Psoas muscle (tissue), 8 donors: ENCODE data around the gene MEPCE. TPM values are rescaled to one million over a fixed set of nuclear protein-coding genes. Genes with fewer than 3 reads are reported as not detected.

Source experiments
- ATAC-seq, 4 donors: fragments of 200-7000 bp; cut with Tn5 transposase; one replicate each; pipeline ENCODE4 v1.9.1; 2020; ENCODE audit warnings: moderate library complexity in 3 of 4, mild to moderate bottlenecking in 2 of 4
- DNase-seq, 2 donors: peaks; one replicate each; pipeline ENCODE4 v3.0.0-alpha.2; 2020
- H3K27ac ChIP-seq: fragments of 200-600 bp; one replicate; pipeline ENCODE4 v1.8.0; 2022
- H3K27me3 ChIP-seq, 3 donors: fragments of 200-600 bp in 1 of 3; one replicate each; pipeline versions ENCODE4 v1.6.1 to v1.8.0; 2013 to 2022; ENCODE audit warnings: low read length in 2 of 3, mild to moderate bottlenecking in 2 of 3, moderate library complexity in 1 of 3; ENCODE audit not compliant: insufficient read depth in 3 of 3
- H3K36me3 ChIP-seq, 2 donors: fragments of 200-600 bp in 1 of 2; one replicate each; pipeline versions ENCODE4 v1.6.1 to v1.8.0; 2013 to 2022; ENCODE audit warnings: low read depth in 1 of 2, mild to moderate bottlenecking in 1 of 2, moderate library complexity in 1 of 2; ENCODE audit not compliant: insufficient read depth in 1 of 2
- H3K4me1 ChIP-seq: fragments of 200-600 bp; one replicate; pipeline ENCODE4 v1.8.0; 2022
- H3K4me3 ChIP-seq: fragments of 200-600 bp; one replicate; pipeline ENCODE4 v1.8.0; 2022; ENCODE audit warnings: mild to moderate bottlenecking
- H3K9me3 ChIP-seq: fragments of 200-600 bp; one replicate; pipeline ENCODE4 v1.8.0; 2022
- WGBS, 3 donors: extraction: QIAGEN DNeasy Blood & Tissue Kit; methylation state at CpG; one replicate each; pipeline versions ENCODE4 v1.1.6 to v1.1.7; 2013; 5-methylcytosine and 5-hydroxymethylcytosine counted together
- intact Hi-C, 2 donors: fragments of 100-400 bp; cut with DNase I; formaldehyde crosslinking; loops; one replicate each; pipeline versions ENCODE4 v1.11.0 to v1.14.2; 2022
- polyA plus RNA-seq, 3 donors: library from polyadenylated mRNA; stranded (reverse); fragments of 200-250 nt; gene quantifications; one replicate each; pipeline ENCODE4 v1.2.3, GENCODE V29; 2013
- total RNA-seq, 4 donors: library from RNA; stranded (reverse); fragmentation: NEBNext Ultra II Directional in 2 of 4; extraction: Animal tissue kit (Norgen Biotek cat#: 25700) in 2 of 4; gene quantifications; one replicate each; pipeline versions ENCODE4 v1.2.1 to v1.2.4, GENCODE V29; 2021 to 2023
- TF ChIP-seq, protein P1 (sequence below): fragments of 200-600 bp; IDR thresholded peaks from one replicate; pipeline ENCODE4 v1.8.0; 2022; ENCODE audit warnings: antibody characterized with exemption
- donor health status: healthy with polysubstance abuse.
- donor health status: DM: no; HTN: no; CAD: no; lungs with moderate emphysema.
- donor health status: Bipolar disorder and iron deficiency.
- donor health status: healthy.
- donor health status: DM: yes; HTN: yes; CAD: no.
- donor health status: DM: no; HTN: no; CAD: no.
- donor health status: DM: no; HTN: no; CAD: no.
- donor health status: DM: yes; HTN: yes; CAD: no.

The MEPCE gene
- total and polyA plus RNA-seq, 7 donors: 27.2 to 41.5 (median 35.6) TPM

DNA sequence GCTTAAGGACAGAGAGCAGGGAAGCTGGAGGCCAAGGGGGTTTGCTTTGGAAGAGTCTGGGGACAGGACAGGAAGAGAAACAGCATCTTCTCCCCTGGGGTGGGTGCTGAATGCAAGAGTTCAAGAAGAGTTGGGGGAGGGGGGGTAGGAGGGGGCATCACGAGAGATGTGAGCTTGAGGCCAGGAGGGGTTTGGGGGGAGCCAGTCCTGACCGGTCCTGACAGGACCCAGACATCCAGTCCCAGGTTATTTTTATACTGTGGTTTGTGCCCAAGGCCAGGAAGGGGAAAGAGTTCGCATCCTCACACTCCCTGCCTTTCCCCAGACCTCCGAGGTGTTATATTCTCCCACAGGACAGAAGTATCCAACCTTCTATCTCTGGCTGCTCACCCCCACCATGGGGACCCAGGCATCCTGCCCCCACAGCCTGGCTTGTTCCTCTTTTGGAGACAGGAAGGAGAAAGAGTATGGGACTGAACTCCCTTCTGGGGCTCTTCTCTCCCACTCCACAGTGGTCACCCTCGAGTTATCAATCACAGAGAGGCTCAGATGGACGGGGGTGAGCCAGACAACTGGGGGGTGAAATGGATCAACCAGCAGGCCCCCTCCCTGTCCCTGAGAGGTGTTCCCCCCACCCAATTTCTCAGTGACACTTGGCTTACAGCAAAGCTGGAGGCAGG lies 46.6 kb downstream of the MEPCE start:
- 26 to 38% (median 35%) methylated on average over 6 of the region's 6 CpGs for WGBS, 3 donors
- no peak for DNase-seq
- peak overlapping the region; percentile 98 for H3K4me3 ChIP-seq
- H3K27ac ChIP-seq: no peak overlapping the region
- H3K27me3 ChIP-seq: no peaks in the 10 kb centered on the region
- intact Hi-C loops: loop anchor here (5.0 to 10.0 kb wide), 3 partner anchors 66 to 249 kb away; partner anchors contain the start of gene EPO (in 1 of the 2)
- H3K4me1 ChIP-seq: peaks cover 20% of the 10 kb centered on the region
- peaks cover 0 to 26% of the 10 kb centered on the region in 2 donors for H3K36me3 ChIP-seq
- TF ChIP-seq, protein P1, sequence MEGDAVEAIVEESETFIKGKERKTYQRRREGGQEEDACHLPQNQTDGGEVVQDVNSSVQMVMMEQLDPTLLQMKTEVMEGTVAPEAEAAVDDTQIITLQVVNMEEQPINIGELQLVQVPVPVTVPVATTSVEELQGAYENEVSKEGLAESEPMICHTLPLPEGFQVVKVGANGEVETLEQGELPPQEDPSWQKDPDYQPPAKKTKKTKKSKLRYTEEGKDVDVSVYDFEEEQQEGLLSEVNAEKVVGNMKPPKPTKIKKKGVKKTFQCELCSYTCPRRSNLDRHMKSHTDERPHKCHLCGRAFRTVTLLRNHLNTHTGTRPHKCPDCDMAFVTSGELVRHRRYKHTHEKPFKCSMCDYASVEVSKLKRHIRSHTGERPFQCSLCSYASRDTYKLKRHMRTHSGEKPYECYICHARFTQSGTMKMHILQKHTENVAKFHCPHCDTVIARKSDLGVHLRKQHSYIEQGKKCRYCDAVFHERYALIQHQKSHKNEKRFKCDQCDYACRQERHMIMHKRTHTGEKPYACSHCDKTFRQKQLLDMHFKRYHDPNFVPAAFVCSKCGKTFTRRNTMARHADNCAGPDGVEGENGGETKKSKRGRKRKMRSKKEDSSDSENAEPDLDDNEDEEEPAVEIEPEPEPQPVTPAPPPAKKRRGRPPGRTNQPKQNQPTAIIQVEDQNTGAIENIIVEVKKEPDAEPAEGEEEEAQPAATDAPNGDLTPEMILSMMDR: no peak
- no peak for ATAC-seq
- H3K9me3 ChIP-seq: no peaks in the 10 kb centered on the region

DNA sequence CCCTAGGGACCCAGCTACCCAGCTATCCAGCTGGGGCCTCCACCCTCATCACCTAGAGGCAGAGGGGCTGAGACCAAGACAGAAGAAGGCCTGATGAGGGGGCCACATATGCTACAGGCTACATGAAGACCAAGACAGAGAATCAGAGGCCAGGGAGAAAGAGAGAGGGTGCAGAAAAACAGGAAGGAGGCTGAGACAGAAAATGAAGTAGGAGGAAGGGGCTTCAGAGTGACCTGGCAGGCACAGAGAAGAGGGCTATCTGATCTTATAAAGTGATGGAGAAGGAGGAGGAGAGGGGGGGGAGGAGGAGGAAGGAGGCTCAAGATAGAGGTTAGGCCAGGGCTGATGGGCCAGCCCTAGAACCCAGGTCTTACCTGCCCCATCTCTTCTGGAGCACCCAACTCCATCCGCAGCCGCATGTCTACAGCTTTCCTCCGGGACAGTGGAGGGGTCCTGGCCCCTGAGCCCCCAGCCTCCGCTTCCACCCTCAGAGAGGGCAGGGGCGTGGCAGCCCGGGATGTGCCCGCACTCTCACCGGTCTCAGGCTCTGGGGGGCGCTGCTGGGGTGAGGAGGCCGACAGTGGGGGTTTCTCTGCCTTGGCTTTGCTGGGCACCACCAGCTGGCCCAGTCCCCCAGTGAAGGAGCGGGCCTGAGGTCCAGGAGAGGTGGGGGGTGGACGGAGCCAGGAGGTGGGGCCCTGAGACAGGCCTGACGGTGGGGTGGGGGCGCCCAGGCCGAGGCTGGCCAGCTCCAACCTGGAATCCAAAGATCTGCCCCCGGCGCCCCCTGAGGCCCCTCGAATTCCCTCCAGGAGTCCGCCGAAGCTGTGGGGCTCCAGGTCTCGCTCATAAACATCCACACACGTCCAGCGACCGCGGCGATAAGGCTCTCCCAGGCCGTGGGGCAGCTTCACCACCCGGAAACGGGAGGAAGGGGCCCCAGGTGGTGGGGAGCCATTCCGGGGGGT lies 47.6 kb downstream of the MEPCE start:
- H3K27ac ChIP-seq: peak overlapping the region; percentile 23
- DNase-seq (no peak), ATAC-seq (no peak)
- 25 to 41% (median 29%) methylated on average over 20 to 30 of the region's 30 CpGs for WGBS, 3 donors
- no peaks in the 10 kb centered on the region for H3K9me3 ChIP-seq
- H3K4me1 ChIP-seq: peaks cover 20% of the 10 kb centered on the region
- intact Hi-C loops: loop anchor here (5.0 to 10.0 kb wide), 3 partner anchors 65 to 248 kb away; partner anchors contain the start of gene EPO (in 1 of the 2)
- H3K4me3 ChIP-seq: peak overlapping the region; percentile 98
- TF ChIP-seq, protein P1: no peak
- H3K27me3 ChIP-seq: no peaks in the 10 kb centered on the region
- peaks cover 0 to 23% of the 10 kb centered on the region in 2 donors for H3K36me3 ChIP-seq

DNA sequence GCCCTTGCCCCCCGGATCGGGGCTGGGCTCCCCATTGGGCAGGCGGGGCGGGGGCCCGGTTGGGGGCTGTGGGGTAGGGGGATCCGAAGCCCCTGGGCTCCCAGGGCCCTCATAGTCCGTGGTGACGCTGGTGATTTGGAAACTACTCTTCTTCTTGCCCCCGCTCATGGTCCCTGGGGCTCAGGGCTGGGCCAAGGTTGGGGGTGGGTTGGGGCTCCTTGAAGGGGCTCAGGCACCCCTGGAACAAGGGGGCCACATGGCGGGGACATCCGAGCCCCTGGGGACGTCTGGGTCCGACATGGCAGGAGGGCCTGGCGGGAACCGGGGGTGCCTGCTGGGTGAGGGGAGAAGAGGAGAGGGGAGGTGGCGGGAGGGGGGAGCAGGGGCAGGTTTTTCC lies 48.2 kb downstream of the MEPCE start:
- Histone ChIP-seq H3K36me3 (peaks cover 0 to 20% of the 10 kb centered on the region in 2 donors), H3K9me3 (no peaks in the 10 kb centered on the region), H3K4me3 (peak overlapping the region; percentile 98), H3K4me1 (peaks cover 20% of the 10 kb centered on the region), H3K27me3 (no peaks in the 10 kb centered on the region), H3K27ac (peak overlapping the region; percentile 23)
- TF ChIP-seq, protein P1: no peak
- peak in 1 of 2 donors; percentile 61 for DNase-seq
- 11 to 18% (median 13%) methylated on average over 13 to 16 of the region's 16 CpGs for WGBS, 3 donors
- intact Hi-C loops: loop anchor here (5.0 to 10.0 kb wide), 3 partner anchors 64 to 247 kb away; partner anchors contain the start of gene EPO (in 1 of the 2)
- ATAC-seq: no peak

DNA sequence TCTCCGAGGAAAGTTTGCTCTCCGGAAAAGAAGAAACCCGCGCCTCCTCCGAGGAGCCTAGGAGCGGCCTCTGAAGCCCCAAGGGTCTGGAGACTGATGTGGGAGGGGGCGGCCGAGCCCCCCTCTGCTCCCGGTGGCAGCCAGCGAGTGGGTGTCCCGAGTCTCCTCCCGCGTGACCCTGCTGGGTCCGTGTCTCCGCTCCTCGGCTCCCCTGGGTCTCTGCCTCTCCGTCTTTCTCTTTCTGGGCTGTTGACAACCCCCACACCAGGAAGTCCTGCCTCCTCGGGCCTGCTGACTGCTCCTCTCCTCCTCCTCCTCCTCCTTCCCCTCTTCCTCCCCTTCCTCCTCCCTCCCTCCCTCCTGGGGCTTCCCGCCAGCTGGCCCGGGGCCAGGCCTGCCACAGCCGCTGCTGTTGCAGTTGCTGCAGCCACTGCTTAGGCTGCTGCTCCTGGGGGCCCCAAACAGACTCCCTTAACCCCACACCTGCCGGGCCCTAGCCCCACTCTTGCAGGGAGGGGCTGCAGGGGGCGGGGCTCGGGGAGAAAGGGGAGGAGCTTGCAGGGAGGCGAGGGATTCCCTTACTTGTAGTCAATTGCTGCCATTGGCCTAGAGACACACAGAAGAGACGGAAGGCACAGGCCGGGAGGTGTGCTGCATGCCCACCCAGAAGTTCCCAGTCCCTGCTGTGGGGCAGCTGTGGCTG lies 49.5 kb downstream of the MEPCE start, which contains the start of gene TSC22D4:
TSC22D4 (minus strand) TSS at position 257 of the 703 bp plus-strand sequence. CDS start 1,176 bp downstream, outside the sequence.
- H3K27ac ChIP-seq: peak within 1 kb of the TSS; percentile 79
- H3K36me3 ChIP-seq: peaks cover 0 to 7% of the 10 kb centered on the region in 2 donors
- no peaks in the 10 kb centered on the region for H3K9me3 ChIP-seq
- H3K4me1 ChIP-seq: peaks cover 20% of the 10 kb centered on the region
- DNase-seq (peak; percentile 94 to 98), ATAC-seq (peak; percentile 92 to 96 (median 95))
- TF ChIP-seq, protein P1: no peak
- H3K27me3 ChIP-seq: no peaks in the 10 kb centered on the region
- 0 to 3% (median 1%) methylated on average over 22 to 27 of the region's 27 CpGs for WGBS, 3 donors
- intact Hi-C loops: loop anchor here (5.0 to 10.0 kb wide), 3 partner anchors 63 to 246 kb away; partner anchors contain the start of gene EPO (in 1 of the 2)
- peak within 1 kb of the TSS; percentile 98 for H3K4me3 ChIP-seq
